GM12864 (cell line): Measurements from ENCODE around the gene LBP.

Source experiments
- DNase-seq: peaks from one replicate; pipeline ENCODE4 v3.0.0-alpha.2; 2011; ENCODE audit warnings: low read depth
- H3K4me3 ChIP-seq: 2 replicates; pipeline ENCODE4 v1.5.1; 2011; ENCODE audit warnings: mild to moderate bottlenecking, low read depth, low read length, control low read depth
- TF ChIP-seq, protein P1 (sequence below): IDR thresholded peaks from 2 replicates; pipeline ENCODE4 v1.5.1; 2011; ENCODE audit warnings: low read depth, mild to moderate bottlenecking, moderate library complexity, low read length, control low read depth, inconsistent platforms; ENCODE audit errors: missing control alignments

Gene LBP

DNA sequence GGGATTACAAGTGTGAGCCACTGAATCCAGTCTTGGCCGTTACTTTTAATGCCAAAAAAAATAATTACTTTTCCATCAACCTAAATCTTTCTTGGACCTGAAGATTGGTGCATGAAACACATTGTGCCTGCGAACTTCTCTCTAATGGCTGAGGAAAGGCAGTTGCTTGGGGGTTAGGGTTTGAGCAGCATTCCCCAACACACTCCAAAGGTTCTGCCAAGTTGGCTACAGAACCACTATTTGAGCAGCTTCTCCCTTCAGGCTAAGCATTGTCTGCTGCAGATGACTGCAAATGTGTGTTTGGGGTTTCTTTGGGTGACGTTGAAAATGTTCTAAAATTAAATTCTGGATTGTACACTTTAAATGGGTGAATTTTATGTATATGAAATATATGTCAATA, 6.3 kb upstream of the LBP start:
- TF ChIP-seq, protein P1, sequence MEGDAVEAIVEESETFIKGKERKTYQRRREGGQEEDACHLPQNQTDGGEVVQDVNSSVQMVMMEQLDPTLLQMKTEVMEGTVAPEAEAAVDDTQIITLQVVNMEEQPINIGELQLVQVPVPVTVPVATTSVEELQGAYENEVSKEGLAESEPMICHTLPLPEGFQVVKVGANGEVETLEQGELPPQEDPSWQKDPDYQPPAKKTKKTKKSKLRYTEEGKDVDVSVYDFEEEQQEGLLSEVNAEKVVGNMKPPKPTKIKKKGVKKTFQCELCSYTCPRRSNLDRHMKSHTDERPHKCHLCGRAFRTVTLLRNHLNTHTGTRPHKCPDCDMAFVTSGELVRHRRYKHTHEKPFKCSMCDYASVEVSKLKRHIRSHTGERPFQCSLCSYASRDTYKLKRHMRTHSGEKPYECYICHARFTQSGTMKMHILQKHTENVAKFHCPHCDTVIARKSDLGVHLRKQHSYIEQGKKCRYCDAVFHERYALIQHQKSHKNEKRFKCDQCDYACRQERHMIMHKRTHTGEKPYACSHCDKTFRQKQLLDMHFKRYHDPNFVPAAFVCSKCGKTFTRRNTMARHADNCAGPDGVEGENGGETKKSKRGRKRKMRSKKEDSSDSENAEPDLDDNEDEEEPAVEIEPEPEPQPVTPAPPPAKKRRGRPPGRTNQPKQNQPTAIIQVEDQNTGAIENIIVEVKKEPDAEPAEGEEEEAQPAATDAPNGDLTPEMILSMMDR, result no peak
- no peak overlapping the region for H3K4me3 ChIP-seq
- DNase-seq, result no peak

DNA sequence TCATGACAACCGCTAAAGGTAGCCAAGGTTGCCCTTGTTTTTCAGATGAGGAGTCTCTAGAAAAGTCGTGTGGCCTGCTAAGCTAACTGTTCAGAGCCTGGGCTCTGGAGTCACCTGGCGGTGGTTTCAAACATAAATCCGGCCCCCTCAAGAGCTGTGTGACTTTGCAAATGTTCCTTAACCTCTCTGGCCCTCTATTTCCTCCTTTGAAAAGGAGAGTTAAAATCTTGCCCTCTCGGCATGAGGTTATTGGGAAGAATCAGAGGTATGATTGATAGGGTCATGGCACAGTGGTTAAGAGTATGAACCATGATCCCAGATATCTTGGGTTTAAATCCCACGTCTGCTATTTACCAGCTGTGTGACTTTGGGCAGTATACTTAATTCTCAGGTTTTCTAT, 5.6 kb upstream of the LBP start:
- TF ChIP-seq, protein P1, result no peak
- no peak overlapping the region for H3K4me3 ChIP-seq
- DNase-seq, result no peak

DNA sequence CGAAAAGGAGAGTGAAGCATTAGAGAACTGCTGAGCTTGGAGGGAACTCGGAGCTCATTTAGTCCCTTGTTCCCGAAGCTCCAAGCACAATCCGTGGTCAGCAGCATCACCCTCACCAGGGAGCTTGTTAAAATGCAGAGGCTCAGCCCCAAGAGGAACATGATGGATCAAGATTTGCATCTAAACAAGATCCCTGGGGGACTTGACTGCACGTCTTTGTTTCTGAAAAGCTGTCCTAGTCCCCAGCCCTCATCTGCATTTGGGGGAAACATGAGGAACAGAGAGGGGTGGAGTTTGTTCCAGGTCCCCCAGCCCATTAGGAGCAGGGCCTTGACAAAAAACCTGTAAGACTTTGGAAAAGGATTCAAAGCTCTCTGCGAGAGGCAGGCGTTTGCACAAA, 4.1 kb upstream of the LBP start:
- no peak overlapping the region for H3K4me3 ChIP-seq
- DNase-seq, result no peak
- TF ChIP-seq, protein P1, result no peak

DNA sequence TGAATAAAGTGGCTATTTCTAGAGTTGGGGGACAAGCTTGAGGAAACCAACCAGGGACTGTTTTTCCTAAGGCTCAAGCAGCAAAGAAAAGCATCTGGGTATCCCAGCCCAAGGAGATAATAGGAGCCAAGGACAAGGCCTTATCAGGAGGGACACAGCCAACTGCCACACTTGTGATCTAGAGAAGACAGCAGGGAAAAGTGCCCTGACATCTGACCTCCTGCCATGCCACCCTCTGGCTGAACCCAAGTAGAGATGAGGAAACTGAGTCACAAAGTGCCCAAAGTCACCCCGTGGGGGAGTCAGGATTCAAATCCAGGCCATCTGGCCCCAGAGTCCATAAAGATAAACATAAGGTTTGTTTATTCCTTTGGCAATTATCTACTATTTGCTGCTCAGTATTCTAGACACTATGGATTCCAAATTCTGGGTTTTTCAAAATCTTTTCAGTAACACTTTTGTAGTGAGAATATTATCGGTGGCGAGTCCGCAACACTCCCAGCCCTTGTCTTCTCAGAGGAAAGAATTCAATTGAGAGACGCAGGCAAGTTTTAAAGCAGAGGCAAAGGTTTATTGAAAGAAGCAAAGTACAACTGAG, 3.5 kb upstream of the LBP start:
- no peak for DNase-seq

DNA sequence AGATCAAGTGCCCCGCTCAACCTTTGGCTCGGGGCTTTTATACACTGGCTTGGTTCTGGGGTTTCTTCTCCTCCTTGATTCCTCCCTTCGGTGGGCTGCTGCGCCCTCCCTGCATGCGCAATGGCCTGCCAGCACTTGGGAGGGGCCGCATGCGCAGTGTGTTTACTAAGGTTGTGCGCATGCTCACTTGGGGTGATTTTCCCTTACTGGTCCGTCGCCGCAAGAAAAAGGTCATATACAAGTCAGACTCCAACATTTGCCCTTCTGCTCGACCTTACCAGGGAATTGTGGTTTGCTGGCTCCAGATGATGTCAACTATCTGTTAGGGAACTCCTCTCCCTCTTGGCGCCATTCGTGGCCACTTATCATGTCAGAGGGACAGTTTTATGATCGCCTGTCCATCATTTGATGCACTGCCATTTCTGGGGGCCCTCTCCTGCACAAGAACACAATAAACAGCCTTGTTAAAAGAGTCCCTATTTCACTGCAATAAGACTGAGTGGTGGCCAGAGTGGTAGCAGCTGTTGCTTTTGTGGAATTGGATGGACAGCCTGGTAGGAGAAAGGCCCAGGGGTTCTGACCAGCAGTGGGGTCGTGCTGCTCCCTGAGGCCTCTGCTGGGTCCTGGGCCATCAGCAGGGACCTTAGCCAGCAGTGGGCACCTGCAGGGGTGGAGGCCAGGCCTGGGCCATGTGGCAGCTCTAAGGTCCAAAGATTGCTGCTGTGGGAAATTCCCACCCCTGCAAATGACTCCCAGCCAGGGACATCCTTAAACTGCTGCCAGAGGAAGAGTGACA, 2.8 kb upstream of the LBP start:
- no peak for DNase-seq
- TF ChIP-seq, protein P1, result no peak
- H3K4me3 ChIP-seq, result no peak overlapping the region

More for the DNA sequence above, 3.5 kb upstream of the LBP start:
- H3K4me3 ChIP-seq, result no peak overlapping the region
- TF ChIP-seq, protein P1, result no peak

DNA sequence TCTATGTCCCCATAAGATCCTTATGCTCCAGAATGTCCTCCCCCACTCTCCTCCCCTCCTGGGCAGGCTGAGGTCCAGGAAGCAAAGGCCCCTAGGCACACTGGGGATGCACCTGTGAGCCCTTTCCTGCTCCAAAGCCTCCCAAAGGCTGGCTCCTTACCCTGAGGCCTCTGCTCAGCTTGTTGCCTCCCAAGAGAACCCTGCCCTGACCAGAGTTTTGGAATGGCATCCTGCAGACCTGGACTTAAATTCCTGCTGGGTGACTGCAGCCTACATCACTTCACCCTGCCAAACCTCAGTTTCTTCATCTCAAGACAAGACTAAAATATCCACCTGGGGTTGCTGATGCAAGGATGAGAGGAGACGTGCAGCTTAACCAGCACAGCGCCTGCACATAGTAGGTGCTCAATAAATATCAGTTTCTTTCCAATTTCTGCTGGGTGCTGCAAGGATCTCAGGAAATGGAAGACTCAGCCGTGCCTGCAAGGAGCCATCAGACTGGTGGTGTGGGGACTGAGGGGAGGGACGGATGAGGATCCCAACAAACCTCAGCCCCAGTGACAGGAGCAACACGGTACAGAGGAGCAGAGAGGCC, 2.1 kb upstream of the LBP start:
- H3K4me3 ChIP-seq, result no peak overlapping the region
- no peak for DNase-seq
- TF ChIP-seq, protein P1, result no peak
